Measurements from ENCODE around the gene PRRX2. TPM values are rescaled to one million over a fixed set of nuclear protein-coding genes. Genes with fewer than 3 reads are reported as not detected.
A peak's percentile ranks its signal among the peaks of the same experiment; 100 is the strongest.

Gene PRRX2
- total and polyA plus RNA-seq, 7 experiments from 2014 or later: 1.1 TPM; not detected in 6

- Histone ChIP-seq H3K36me3 (ENCODE audit: control insufficient read depth in 2 of 3, insufficient read depth in 3 of 3, low read length in 3 of 3) (peaks cover 6 to 62% (median 13%) of the 10 kb centered on the region in 3 experiments), H3K27ac (ENCODE audit: low read depth, low read length) (no peak overlapping the region), H3K27me3 (ENCODE audit: control insufficient read depth in 2 of 2, insufficient read depth in 2 of 2, low read length in 2 of 2) (no peaks in the 10 kb centered on the region), H3K4me3 (ENCODE audit: low read length) (no peak overlapping the region), H3K4me1 (ENCODE audit: control insufficient read depth in 2 of 2, insufficient read depth in 2 of 2, low read length in 2 of 2) (peaks cover 16 to 18% of the 10 kb centered on the region in 2 donors), H3K9me3 (ENCODE audit: control insufficient read depth in 2 of 3, low read length in 3 of 3) (no peaks in the 10 kb centered on the region)
- ATAC-seq (no peak), DNase-seq (no peak)
- H3K36me3 Mint-ChIP-seq: peaks cover 0 to 12% (median 5%) of the 10 kb centered on the region in 5 donors
- peaks cover 0 to 2% (median 0%) of the 10 kb centered on the region in 11 donors for H3K9me3 Mint-ChIP-seq
- H3K27ac Mint-ChIP-seq: no peak overlapping the region
- ChIA-PET POLR2A (interaction anchor here (0.6 to 4.4 kb wide), 3 partner anchors 9 to 63 kb away, joined by 3 to 24 read pairs (median 3); partner anchors contain the start of gene NTMT1), CTCF (interaction anchor here (0.7 to 2.5 kb wide), 5 partner anchors 9 to 455 kb away, joined by 3 to 7 read pairs (median 3); partner anchors contain the start of gene NTMT1)
- intact Hi-C loops (cut with micrococcal nuclease): no loop called here
- peaks cover 19 to 31% (median 23%) of the 10 kb centered on the region in 7 donors for H3K4me1 Mint-ChIP-seq
- no peaks in the 10 kb centered on the region for H3K27me3 Mint-ChIP-seq
- peak overlapping the region in 1 of 10 donors; percentile 4 for H3K4me3 Mint-ChIP-seq
These were observed 26.3 kb upstream of the PRRX2 start for GRCh38 chr9:129639034-129639630.

GRCh38 chr9:129639756-129640085 is 25.7 kb upstream of the PRRX2 start:
- ATAC-seq (no peak), DNase-seq (no peak)
- CTCF ChIA-PET: interaction anchor here (0.7 to 2.5 kb wide), 5 partner anchors 10 to 455 kb away, joined by 3 to 7 read pairs (median 3); partner anchors contain the start of gene NTMT1
- Mint-ChIP-seq H3K27me3 (no peaks in the 10 kb centered on the region), H3K4me3 (peak overlapping the region in 9 of 10 donors; percentile 4 to 89 (median 81)), H3K4me1 (peaks cover 19 to 31% (median 23%) of the 10 kb centered on the region in 7 donors), H3K36me3 (peaks cover 0 to 10% (median 5%) of the 10 kb centered on the region in 5 donors), H3K9me3 (peaks cover 0 to 2% (median 0%) of the 10 kb centered on the region in 11 donors), H3K27ac (peak overlapping the region in 3 of 9 donors; percentile 23 to 67 (median 32))
- Histone ChIP-seq H3K4me1 (ENCODE audit: control insufficient read depth in 2 of 2, insufficient read depth in 2 of 2, low read length in 2 of 2) (peaks cover 16 to 18% of the 10 kb centered on the region in 2 donors), H3K36me3 (ENCODE audit: control insufficient read depth in 2 of 3, insufficient read depth in 3 of 3, low read length in 3 of 3) (peaks cover 6 to 57% (median 10%) of the 10 kb centered on the region in 3 experiments), H3K27ac (ENCODE audit: low read depth, low read length) (peak overlapping the region; percentile 80), H3K4me3 (ENCODE audit: low read length) (no peak overlapping the region), H3K9me3 (ENCODE audit: control insufficient read depth in 2 of 3, low read length in 3 of 3) (no peaks in the 10 kb centered on the region), H3K27me3 (ENCODE audit: control insufficient read depth in 2 of 2, insufficient read depth in 2 of 2, low read length in 2 of 2) (no peaks in the 10 kb centered on the region)
- intact Hi-C loops (cut with micrococcal nuclease): no loop called here
- POLR2A ChIA-PET: interaction anchor here (1.4 to 4.4 kb wide), 2 partner anchors 10 to 14 kb away, joined by 3 to 24 read pairs; partner anchors contain the start of gene NTMT1

- H3K9me3 ChIP-seq (ENCODE audit: control insufficient read depth in 2 of 3, low read length in 3 of 3): no peaks in the 10 kb centered on the region
- ATAC-seq (no peak), DNase-seq (no peak)
- peaks cover 0 to 9% (median 4%) of the 10 kb centered on the region in 5 donors for H3K36me3 Mint-ChIP-seq
- CTCF ChIA-PET: interaction anchor here (0.7 to 2.5 kb wide), 4 partner anchors 10 to 456 kb away, joined by 3 to 7 read pairs (median 3); partner anchors contain the start of gene NTMT1
- POLR2A ChIA-PET: interaction anchor here (0.8 to 4.4 kb wide), 2 partner anchors 15 to 819 kb away, joined by 3 to 24 read pairs; partner anchors contain the start of gene NTMT1
- peak overlapping the region; percentile 78 to 90 (median 86) for H3K4me3 Mint-ChIP-seq
- peak overlapping the region; percentile 80 for H3K27ac ChIP-seq (ENCODE audit: low read depth, low read length)
- H3K9me3 Mint-ChIP-seq: peaks cover 0 to 2% (median 0%) of the 10 kb centered on the region in 11 donors
- intact Hi-C loops (cut with micrococcal nuclease): no loop called here
- H3K4me1 ChIP-seq (ENCODE audit: control insufficient read depth in 2 of 2, insufficient read depth in 2 of 2, low read length in 2 of 2): peaks cover 16 to 18% of the 10 kb centered on the region in 2 donors
- H3K4me3 ChIP-seq (ENCODE audit: low read length): peak overlapping the region; percentile 97
- peaks cover 19 to 31% (median 23%) of the 10 kb centered on the region in 7 donors for H3K4me1 Mint-ChIP-seq
- peak overlapping the region in 8 of 9 donors; percentile 23 to 89 (median 62) for H3K27ac Mint-ChIP-seq
- peaks cover 3 to 52% (median 4%) of the 10 kb centered on the region in 3 experiments for H3K36me3 ChIP-seq (ENCODE audit: control insufficient read depth in 2 of 3, insufficient read depth in 3 of 3, low read length in 3 of 3)
- H3K27me3 Mint-ChIP-seq: no peaks in the 10 kb centered on the region
- no peaks in the 10 kb centered on the region for H3K27me3 ChIP-seq (ENCODE audit: control insufficient read depth in 2 of 2, insufficient read depth in 2 of 2, low read length in 2 of 2)
These were observed 25.2 kb upstream of the PRRX2 start for GRCh38 chr9:129640086-129640870.

GRCh38 chr9:129640871-129641749 is 24.3 kb upstream of the PRRX2 start:
- peak overlapping the region; percentile 63 to 95 (median 82) for H3K27ac Mint-ChIP-seq
- Histone ChIP-seq H3K4me3 (ENCODE audit: low read length) (peak overlapping the region; percentile 97), H3K9me3 (ENCODE audit: control insufficient read depth in 2 of 3, low read length in 3 of 3) (no peaks in the 10 kb centered on the region), H3K4me1 (ENCODE audit: control insufficient read depth in 2 of 2, insufficient read depth in 2 of 2, low read length in 2 of 2) (peaks cover 16 to 18% of the 10 kb centered on the region in 2 donors), H3K36me3 (ENCODE audit: control insufficient read depth in 2 of 3, insufficient read depth in 3 of 3, low read length in 3 of 3) (peaks cover 0 to 44% (median 0%) of the 10 kb centered on the region in 3 experiments), H3K27me3 (ENCODE audit: control insufficient read depth in 2 of 2, insufficient read depth in 2 of 2, low read length in 2 of 2) (no peaks in the 10 kb centered on the region), H3K27ac (ENCODE audit: low read depth, low read length) (peak overlapping the region; percentile 80)
- ChIA-PET POLR2A (interaction anchor here (0.8 to 4.4 kb wide), 2 partner anchors 15 to 820 kb away, joined by 3 to 24 read pairs; partner anchors contain the start of gene NTMT1), CTCF (interaction anchor here (1.6 to 2.5 kb wide), 2 partner anchors 15 to 85 kb away, joined by 5 to 7 read pairs; partner anchors contain the start of gene NTMT1)
- peak overlapping the region; percentile 78 to 90 (median 86) for H3K4me3 Mint-ChIP-seq
- peaks cover 19 to 31% (median 23%) of the 10 kb centered on the region in 7 donors for H3K4me1 Mint-ChIP-seq
- ATAC-seq: peak; percentile 30
- intact Hi-C loops (cut with micrococcal nuclease): loop anchor here in 1 of 2 donors (1.0 kb wide), 1 partner anchor 162 kb away; the partner anchor contains the start of gene TOR1B
- peaks cover 0 to 9% (median 4%) of the 10 kb centered on the region in 5 donors for H3K36me3 Mint-ChIP-seq
- DNase-seq: no peak
- H3K27me3 Mint-ChIP-seq: no peaks in the 10 kb centered on the region
- peaks cover 0 to 2% (median 0%) of the 10 kb centered on the region in 11 donors for H3K9me3 Mint-ChIP-seq

- ChIA-PET POLR2A (interaction anchor here (0.6 to 4.4 kb wide), 3 partner anchors 16 to 823 kb away, joined by 3 to 24 read pairs (median 4); partner anchors contain the start of genes ENDOG and NTMT1), CTCF (interaction anchor here (0.7 to 1.9 kb wide), 6 partner anchors 11 to 511 kb away, joined by 3 to 8 read pairs (median 4); no protein-coding TSS in a partner anchor)
- peaks cover 0 to 2% (median 0%) of the 10 kb centered on the region in 11 donors for H3K9me3 Mint-ChIP-seq
These were observed 23.5 kb upstream of the PRRX2 start, which contains the start of gene ASB6 for GRCh38 chr9:129641750-129642585. ASB6 (minus strand) TSS chr9:129642151; CDS start chr9:129641999, 152 bp downstream.

More at GRCh38 chr9:129641750-129642585, 23.5 kb upstream of the PRRX2 start, which contains the start of gene ASB6:
- H3K4me1 Mint-ChIP-seq: peaks cover 19 to 31% (median 23%) of the 10 kb centered on the region in 7 donors
- ATAC-seq: peak; percentile 96
- Histone ChIP-seq H3K27ac (ENCODE audit: low read depth, low read length) (peak within 1 kb of the TSS; percentile 80), H3K36me3 (ENCODE audit: control insufficient read depth in 2 of 3, insufficient read depth in 3 of 3, low read length in 3 of 3) (peaks cover 0 to 38% (median 0%) of the 10 kb centered on the region in 3 experiments), H3K27me3 (ENCODE audit: control insufficient read depth in 2 of 2, insufficient read depth in 2 of 2, low read length in 2 of 2) (no peaks in the 10 kb centered on the region), H3K9me3 (ENCODE audit: control insufficient read depth in 2 of 3, low read length in 3 of 3) (no peaks in the 10 kb centered on the region), H3K4me1 (ENCODE audit: control insufficient read depth in 2 of 2, insufficient read depth in 2 of 2, low read length in 2 of 2) (peaks cover 16 to 18% of the 10 kb centered on the region in 2 donors), H3K4me3 (ENCODE audit: low read length) (peak within 1 kb of the TSS; percentile 97)
- H3K36me3 Mint-ChIP-seq: peaks cover 0 to 9% (median 4%) of the 10 kb centered on the region in 5 donors
- DNase-seq: peak; percentile 80 to 100 (median 87)
- H3K27me3 Mint-ChIP-seq: no peaks in the 10 kb centered on the region
- peak within 1 kb of the TSS; percentile 81 to 90 (median 86) for H3K4me3 Mint-ChIP-seq
- intact Hi-C loops (cut with micrococcal nuclease): loop anchor here (1.0 to 2.0 kb wide), 5 partner anchors 16 to 561 kb away; partner anchors contain the start of genes NTMT1 (in 2 of the 2), DOLPP1 (in 1 of the 2), PRRX2 (in 1 of the 2) and TOR1B (in 1 of the 2)
- H3K27ac Mint-ChIP-seq: peak within 1 kb of the TSS; percentile 80 to 95 (median 89)
